Bronchial epithelial cell (primary cell): ENCODE data around the gene ITPRIP. TPM values are rescaled to one million over a fixed set of nuclear protein-coding genes. Genes with fewer than 3 reads are reported as not detected.
A peak's percentile ranks its signal among the peaks of the same experiment; 100 is the strongest.

ENCODE experiments used
- DNase-seq: peaks from one replicate; pipeline ENCODE4 v3.0.0-alpha.2; 2010; ENCODE audit warnings: low read depth
- FAIRE-seq: peaks from 2 replicates; lab custom pipeline; 2011; peaks lifted over from hg19 to GRCh38; lab: Jason Lieb, UNC
- H3K27me3 ChIP-seq: 2 replicates; pipeline ENCODE4 v1.5.1; 2011; ENCODE audit warnings: low read length; ENCODE audit not compliant: control insufficient read depth, insufficient read depth
- H3K36me3 ChIP-seq: 2 replicates; pipeline ENCODE4 v1.5.1; 2011; ENCODE audit warnings: low read length; ENCODE audit not compliant: control insufficient read depth, insufficient read depth
- H3K4me3 ChIP-seq: 2 replicates; pipeline ENCODE4 v1.5.1; 2011; ENCODE audit warnings: mild to moderate bottlenecking, low read depth, low read length, control low read depth
- CTCF ChIP-seq: IDR thresholded peaks from 2 replicates; pipeline ENCODE4 v1.5.1; 2011; ENCODE audit warnings: mild to moderate bottlenecking, moderate library complexity, low read length, control low read depth, inconsistent platforms; ENCODE audit not compliant: insufficient read depth, severe bottlenecking
- total RNA-seq: library from RNA; depleted of rRNA; stranded (reverse); fragments of >200 nt; gene quantifications from 2 replicates; pipeline ENCODE4 v1.2.1, GENCODE V29; 2014

The ITPRIP gene
- total RNA-seq, 1 donor from 2014 or later, result 12.9 TPM

DNA sequence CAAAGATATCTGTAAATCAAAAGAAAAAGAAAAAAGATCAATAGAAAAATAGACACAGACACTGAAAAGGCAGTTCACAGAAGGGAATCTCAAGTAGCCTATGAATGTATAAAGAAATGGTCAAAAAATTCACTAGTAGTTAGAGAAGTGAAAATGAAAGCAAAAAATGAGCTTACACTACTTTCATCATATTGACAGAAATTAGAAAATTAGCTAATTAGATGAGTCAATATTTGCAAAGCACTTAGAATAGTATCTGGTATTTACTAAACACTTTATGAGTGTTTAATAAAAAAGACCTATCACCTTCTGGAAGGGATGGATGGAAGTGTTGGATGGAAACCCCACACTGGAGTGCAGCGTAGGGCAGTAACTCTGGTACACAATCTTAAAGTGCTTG is 13.7 kb upstream of the ITPRIP start:
- DNase-seq (no peak), FAIRE-seq (no peak)
- H3K4me3 ChIP-seq, result no peak overlapping the region
- no peaks in the 10 kb centered on the region for H3K36me3 ChIP-seq
- no peak for TF ChIP-seq CTCF
- H3K27me3 ChIP-seq, result no peaks in the 10 kb centered on the region

DNA sequence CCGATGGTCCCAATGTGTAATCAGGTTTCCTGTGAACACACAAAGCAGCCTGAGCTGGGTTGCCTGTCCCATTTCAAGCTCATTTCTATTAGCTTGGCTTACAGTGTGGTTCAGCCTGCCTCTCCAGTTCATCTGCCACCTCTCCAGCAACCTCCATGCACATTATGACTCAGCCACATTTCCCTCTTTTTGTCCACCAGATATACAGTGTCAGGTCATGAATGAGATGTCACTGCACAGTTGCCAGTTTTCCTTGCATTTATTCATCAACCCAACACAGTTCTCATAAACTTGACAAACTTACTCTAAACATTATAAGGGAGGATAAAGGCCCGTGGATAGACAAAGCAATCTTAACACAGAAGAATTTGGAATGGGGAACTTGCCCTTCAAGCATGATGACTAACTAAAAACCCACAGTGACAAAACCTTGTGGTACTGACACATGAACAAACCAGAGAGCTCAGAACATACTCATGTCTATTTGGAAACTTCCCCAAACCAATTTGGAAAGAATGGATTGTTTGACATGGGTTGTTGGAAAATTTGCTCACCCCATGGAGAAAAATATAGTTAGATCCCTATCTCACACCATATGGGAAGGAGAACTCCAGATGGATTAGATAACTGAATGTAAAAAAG is 12.9 kb upstream of the ITPRIP start:
- Histone ChIP-seq H3K36me3 (no peaks in the 10 kb centered on the region), H3K27me3 (no peaks in the 10 kb centered on the region), H3K4me3 (no peak overlapping the region)
- peak; percentile 89 for DNase-seq
- no peak for TF ChIP-seq CTCF
- no peak for FAIRE-seq

DNA sequence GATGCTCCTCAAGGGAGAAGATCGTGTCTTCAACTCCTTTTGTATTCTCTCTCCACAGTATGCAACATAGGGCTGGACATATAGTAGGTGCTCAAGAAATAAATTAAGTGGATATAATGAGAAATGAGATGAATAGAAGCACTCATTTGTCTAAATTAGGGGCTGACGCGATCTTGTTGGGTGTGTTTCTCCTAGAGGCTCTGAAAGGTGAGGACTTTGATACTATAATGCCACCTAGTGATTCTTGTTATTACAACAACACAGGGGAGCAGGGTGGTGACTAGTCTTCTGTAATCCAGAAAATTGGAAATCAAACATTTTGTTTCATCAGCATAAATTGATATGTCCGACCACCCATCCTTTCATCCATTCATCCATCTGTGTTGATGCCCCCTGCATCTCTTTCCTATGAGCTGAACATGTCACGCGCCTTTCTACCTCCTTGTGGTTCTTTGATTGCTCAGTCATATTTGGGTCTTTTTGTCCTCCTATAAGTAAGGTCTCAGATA is 11.9 kb upstream of the ITPRIP start:
- no peaks in the 10 kb centered on the region for H3K36me3 ChIP-seq
- peak; percentile 55 for TF ChIP-seq CTCF
- no peak overlapping the region for H3K4me3 ChIP-seq
- H3K27me3 ChIP-seq, result no peaks in the 10 kb centered on the region
- FAIRE-seq (no peak), DNase-seq (peak; percentile 85)

DNA sequence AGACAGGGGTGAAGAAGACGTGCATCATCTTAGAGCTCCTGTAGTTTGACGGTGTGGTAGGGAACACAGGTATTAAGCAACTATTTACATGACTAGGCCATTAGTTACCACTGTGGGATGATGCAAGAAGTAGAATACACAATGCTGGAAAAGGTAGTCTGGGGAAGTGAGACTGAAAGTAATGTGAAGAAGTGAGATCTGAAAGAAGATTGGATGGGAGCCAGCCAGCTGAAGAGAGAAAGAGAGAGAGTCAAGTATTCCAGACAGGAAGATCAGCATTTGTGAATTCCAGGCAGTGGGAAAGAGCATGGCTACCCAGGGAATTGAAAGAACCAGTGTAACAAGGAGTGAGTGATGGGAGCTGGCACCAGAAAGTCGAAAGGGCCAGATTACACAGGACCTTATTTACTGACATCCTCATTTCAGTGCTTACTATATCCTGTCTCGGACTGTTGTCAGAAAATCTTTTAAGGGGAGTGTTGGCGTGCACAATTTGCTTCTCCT is 11.4 kb upstream of the ITPRIP start:
- DNase-seq, result peak; percentile 98
- H3K4me3 ChIP-seq, result peak overlapping the region; percentile 2
- H3K36me3 ChIP-seq, result no peaks in the 10 kb centered on the region

DNA sequence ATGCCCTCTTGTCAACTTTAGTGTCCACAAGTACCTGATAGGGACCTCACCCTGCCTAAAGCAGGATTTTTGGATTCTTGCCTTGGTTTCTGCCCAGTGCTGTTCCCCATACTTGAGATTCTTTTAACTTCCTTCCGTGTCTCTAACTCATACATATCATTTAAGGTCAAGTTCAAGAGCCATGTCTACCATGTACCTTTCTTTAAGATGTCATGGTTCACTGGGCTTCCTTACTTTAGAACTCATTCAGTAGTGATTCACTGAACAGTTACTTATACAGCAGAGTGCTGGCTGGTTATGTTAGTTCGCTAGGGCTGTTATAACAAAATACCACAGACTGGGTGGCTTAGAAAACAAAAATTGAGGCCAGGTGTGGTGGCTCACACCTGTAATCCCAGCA is 10.3 kb upstream of the ITPRIP start:
- H3K27me3 ChIP-seq, result no peaks in the 10 kb centered on the region
- H3K36me3 ChIP-seq, result no peaks in the 10 kb centered on the region
- TF ChIP-seq CTCF, result no peak
- DNase-seq (no peak), FAIRE-seq (no peak)
- no peak overlapping the region for H3K4me3 ChIP-seq

More for the DNA sequence above, 11.4 kb upstream of the ITPRIP start:
- no peak for TF ChIP-seq CTCF
- FAIRE-seq, result no peak
- no peaks in the 10 kb centered on the region for H3K27me3 ChIP-seq
